NCI-H2107 treated with DMSO at 0.1 percent for 48 hours (cell line): Measurements from ENCODE around the gene CAP1.
"Not testable (repeated sequence)": the region's sequence is repeated elsewhere in the genome, so short reads cannot be mapped to it uniquely, and the experiment has no call there.

ENCODE experiments used
- DNase-seq: peaks from one replicate; lab custom pipeline; 2025; ENCODE audit not compliant: unreplicated experiment; lab: John Stamatoyannopoulos, UW

CAP1 gene

GRCh38 chr1:40030528-40031135 lies 9.9 kb upstream of the CAP1 start:
- DNase-seq = no peak

- DNase-seq = peak; percentile 100
These were observed 8.2 kb upstream of the CAP1 start for GRCh38 chr1:40032240-40032891.

- DNase-seq = no peak
These were observed 5.7 kb upstream of the CAP1 start for GRCh38 chr1:40034869-40035268.

- DNase-seq = no peak
These were observed 4.0 kb upstream of the CAP1 start for GRCh38 chr1:40036574-40036973.

GRCh38 chr1:40037254-40037653 lies 3.3 kb upstream of the CAP1 start:
- not testable (repeated sequence) for DNase-seq

GRCh38 chr1:40038697-40039096 lies 1.8 kb upstream of the CAP1 start:
- DNase-seq = no peak

- peak; percentile 100 for DNase-seq
These were observed 1.2 kb upstream of the CAP1 start for GRCh38 chr1:40039245-40039756.

- DNase-seq = peak; percentile 100
These were observed 595 bp upstream of the CAP1 start for GRCh38 chr1:40039757-40040510.

- DNase-seq = no peak
These were observed 923 bp downstream of the CAP1 start for GRCh38 chr1:40041466-40041838.

- DNase-seq = no peak
These were observed 1.8 kb downstream of the CAP1 start for GRCh38 chr1:40042341-40042740.

- DNase-seq = no peak
These were observed 3.6 kb downstream of the CAP1 start for GRCh38 chr1:40044110-40044509.

- no peak for DNase-seq
These were observed 4.7 kb downstream of the CAP1 start for GRCh38 chr1:40045182-40045581.

- no peak for DNase-seq
These were observed 5.2 kb downstream of the CAP1 start for GRCh38 chr1:40045766-40046165.

GRCh38 chr1:40047276-40047675 lies 6.7 kb downstream of the CAP1 start:
- no peak for DNase-seq

GRCh38 chr1:40047769-40048168 lies 7.2 kb downstream of the CAP1 start:
- no peak for DNase-seq

- DNase-seq = no peak
These were observed 9.2 kb downstream of the CAP1 start for GRCh38 chr1:40049725-40050124.

- no peak for DNase-seq
These were observed 10.3 kb downstream of the CAP1 start for GRCh38 chr1:40050863-40051262.

- DNase-seq = no peak
These were observed 12.8 kb downstream of the CAP1 start for GRCh38 chr1:40053138-40053887.

- no peak for DNase-seq
These were observed 16.2 kb downstream of the CAP1 start for GRCh38 chr1:40056519-40057309.

- no peak for DNase-seq
These were observed 16.9 kb downstream of the CAP1 start for GRCh38 chr1:40057310-40058030.
